Activated CD4-positive, CD25-positive, alpha-beta regulatory T cell treated with anti-CD3 and anti-CD28 coated beads, Interleukin-2, amount 50 U/mL, for 72 hours (primary cell): ENCODE measurements around the gene ITGA6.
"Not testable (repeated sequence)": the region's sequence is repeated elsewhere in the genome, so short reads cannot be mapped to it uniquely, and the experiment has no call there.

Experiments
- DNase-seq: peaks from one replicate; pipeline ENCODE4 v3.0.0; 2021

Gene ITGA6

GRCh38 chr2:172531309-172531708 lies 103.9 kb downstream of the ITGA6 start:
- DNase-seq: no peak

- DNase-seq: not testable (repeated sequence)
These were observed 105.1 kb downstream of the ITGA6 start for GRCh38 chr2:172532461-172532860.

DNA sequence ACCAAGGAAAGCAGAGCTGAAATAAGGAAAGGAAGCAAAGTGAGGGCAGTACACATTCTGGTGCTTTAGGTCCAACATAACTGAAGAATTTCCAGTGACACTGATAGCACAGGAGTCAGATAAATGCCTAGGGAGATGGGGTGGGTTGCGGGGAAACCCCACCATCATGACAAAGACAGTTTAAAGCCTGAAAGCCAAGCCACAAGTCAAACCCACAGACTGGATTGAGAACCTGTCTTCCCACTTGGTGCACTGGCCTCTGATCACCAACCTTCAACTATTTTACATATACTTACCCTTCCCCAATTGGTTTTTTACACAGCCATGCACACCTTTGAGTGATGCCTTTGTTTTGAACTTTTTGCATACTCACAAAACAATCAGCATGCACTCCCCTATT lies 106.3 kb downstream of the ITGA6 start:
- DNase-seq: no peak

DNA sequence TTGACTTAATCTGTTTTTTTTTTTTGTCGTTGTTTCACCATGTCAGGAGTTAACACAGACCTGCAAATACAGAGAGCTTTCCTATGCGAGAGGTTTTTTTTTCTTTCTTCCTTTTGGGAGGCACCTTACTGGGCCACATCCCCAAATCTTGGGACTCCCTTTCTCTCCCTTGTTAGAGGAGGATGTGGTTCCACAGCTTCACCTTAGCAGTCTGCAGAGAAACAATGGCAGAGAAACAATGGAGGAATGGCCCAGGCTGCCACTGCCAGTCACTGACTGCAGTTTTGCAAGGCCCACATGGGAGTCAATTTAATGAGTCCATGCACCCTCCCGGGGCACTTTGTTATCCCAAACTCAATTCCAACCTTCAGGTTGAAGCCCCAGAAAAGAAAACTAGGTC lies 107.7 kb downstream of the ITGA6 start:
- no peak for DNase-seq

DNA sequence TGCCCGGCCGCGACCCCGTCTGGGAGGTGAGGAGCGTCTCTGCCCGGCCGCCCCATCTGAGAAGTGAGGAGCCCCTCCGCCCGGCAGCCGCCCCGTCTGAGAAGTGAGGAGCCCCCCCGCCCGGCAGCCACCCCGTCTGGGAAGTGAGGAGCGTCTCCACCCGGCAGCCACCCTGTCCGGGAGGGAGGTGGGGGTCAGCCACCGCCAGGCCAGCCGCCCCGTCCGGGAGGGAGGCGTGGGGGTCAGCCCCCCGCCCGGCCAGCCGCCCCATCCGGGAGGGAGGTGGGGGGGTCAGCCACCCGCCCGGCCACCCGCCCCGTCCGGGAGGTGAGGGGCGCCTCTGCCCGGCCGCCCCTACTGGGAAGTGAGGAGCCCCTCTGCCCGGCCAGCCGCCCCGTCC lies 110.5 kb downstream of the ITGA6 start:
- DNase-seq: not testable (repeated sequence)

- DNase-seq: no peak
These were observed 112.4 kb downstream of the ITGA6 start for GRCh38 chr2:172539767-172540166.

GRCh38 chr2:172540421-172540820 lies 113.0 kb downstream of the ITGA6 start:
- no peak for DNase-seq

GRCh38 chr2:172545408-172546075 lies 118.2 kb downstream of the ITGA6 start:
- no peak for DNase-seq

GRCh38 chr2:172549131-172549530 lies 121.7 kb downstream of the ITGA6 start:
- DNase-seq: no peak

DNA sequence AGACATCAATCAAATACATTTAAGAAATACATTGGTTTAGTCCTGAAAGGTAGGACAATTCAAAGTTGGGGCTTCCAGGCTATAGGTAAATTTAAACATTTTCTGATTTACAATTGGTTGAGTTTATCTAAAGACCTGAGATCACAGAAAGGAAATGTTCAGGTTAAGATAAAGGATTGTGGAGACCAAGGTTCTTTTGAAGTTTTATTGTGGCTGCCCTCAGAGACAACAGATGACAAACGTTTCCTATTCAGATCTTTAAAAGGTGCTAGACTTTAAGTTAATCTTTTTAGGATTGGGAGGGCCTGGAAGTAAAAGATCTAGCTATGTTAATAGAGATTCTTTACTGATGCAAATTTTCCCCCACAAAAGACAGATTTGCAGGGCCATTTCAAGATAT lies 122.4 kb downstream of the ITGA6 start:
- not testable (repeated sequence) for DNase-seq

GRCh38 chr2:172550419-172550818 lies 123.0 kb downstream of the ITGA6 start:
- no peak for DNase-seq

DNA sequence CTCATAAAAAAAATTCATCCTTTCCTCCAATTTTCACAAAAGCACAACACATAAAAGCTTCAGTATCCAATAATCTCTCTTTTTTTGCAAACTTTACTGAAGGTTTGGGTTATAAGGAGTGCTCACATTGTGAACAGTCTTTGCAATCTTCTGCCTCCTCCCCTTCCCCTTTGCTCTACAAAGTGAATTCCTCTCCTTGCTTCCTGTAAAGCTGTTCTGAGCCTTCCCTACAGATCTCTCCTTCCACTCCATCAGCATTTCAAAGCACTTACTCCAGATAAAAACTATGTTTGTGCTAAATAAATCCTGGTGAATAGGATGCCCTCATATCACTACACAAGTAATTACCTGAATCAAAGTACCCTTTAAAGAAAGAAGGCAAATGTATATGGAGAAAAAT lies 123.9 kb downstream of the ITGA6 start:
- no peak for DNase-seq

DNA sequence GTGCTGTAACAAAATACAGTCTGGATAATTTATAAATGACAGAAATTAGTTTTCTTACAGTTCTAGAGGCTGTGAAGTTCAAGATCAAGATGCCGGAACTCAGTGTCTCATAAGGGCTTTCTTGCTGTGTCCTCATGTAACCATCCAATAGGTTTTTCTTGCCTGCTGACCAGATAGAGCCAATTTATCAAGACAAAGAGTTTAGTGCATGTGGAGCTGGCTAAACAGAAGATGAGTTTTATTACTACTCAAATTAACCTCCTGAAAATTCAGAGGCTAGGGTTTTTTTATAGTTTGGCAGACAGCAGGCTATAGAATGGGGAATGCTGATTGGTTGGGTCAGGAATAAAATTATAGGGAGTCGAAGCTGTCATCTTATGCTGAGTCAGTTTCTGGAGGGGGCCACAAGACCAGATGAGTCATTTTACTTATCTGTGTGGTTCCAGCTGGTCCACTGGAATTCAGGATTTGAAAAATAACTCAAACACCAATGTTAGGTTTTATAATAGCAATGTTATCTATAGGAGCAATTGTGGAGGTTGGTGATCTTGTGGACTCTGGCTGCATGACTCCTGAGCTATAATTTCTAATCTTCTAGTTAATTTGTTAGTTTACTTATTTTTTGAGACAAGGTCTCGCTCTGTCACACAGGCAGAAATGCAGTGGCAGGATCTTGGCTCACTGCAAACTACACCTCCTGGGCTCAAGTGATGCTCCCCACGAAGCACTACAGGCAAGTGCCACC lies 125.3 kb downstream of the ITGA6 start:
- DNase-seq: no peak

DNA sequence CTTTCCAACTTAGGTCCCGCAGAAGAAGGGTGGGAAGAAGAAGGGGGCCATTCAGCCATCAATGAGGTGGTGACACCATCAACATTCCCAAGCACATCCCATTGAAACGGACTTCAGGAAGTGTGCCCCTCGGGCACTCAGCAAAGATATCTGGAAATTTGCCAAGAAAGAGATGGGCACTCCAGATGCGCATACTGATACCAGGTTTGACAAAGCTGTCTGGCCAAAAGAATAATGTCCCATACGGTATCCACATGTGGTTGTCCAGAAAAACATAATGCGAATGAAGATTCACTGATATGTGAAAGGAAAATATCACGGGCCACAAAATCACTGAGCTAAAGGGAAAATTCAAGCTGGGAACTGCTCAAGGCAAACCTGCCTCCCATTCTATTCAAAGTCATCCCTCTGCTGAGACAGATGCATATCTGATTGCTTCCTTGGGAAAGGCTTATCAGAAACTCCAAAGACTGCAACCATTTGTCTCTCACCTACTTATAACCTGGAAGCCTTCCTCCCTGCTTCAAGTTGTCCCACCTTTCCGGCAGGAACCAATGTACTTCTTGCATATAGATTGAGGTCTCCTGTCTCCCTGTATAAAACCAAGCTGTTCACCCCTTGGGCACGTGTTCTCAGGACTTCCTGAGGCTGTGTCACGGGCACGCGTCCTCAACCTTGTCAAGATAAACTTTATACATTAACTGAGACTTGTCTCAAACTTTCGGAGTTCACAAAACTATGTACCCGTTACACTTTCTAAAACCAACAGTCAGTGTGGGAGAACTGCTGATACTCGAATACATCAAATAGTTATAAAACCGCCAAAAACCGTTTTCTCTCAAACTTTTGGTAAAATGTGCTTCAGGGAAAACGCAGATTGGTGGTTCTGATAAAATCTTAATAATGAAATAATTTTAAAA lies 127.2 kb downstream of the ITGA6 start:
- no peak for DNase-seq

DNA sequence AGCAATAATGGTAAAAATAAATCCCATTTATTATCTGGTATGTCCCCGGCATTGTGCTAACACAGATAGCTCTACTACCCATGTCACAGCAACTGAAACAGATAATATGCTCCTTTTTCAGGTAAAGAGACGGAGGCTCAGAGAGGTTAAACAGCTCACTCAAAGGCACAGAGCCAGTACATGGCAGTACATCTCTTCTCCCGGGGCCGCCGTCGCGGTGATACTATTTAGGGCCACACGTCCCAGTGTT lies 127.8 kb downstream of the ITGA6 start:
- no peak for DNase-seq
